Lower lobe of right lung (tissue), 2 donors: ENCODE measurements around the gene CAV2. TPM values are rescaled to one million over a fixed set of nuclear protein-coding genes. Genes with fewer than 3 reads are reported as not detected.

Experiments
- ATAC-seq, 2 donors: fragments of 200-7000 bp; cut with Tn5 transposase; one replicate each; pipeline ENCODE4 v1.9.1; 2020 to 2022; ENCODE audit warnings: mild to moderate bottlenecking in 2 of 2, moderate library complexity in 2 of 2
- DNase-seq: peaks from one replicate; pipeline ENCODE4 v3.0.0-alpha.2; 2020
- H3K27ac ChIP-seq: fragments of 200-600 bp; one replicate; pipeline ENCODE4 v1.8.0; 2022
- H3K27me3 ChIP-seq: fragments of 200-600 bp; one replicate; pipeline ENCODE4 v1.8.0; 2022; ENCODE audit warnings: low read depth
- H3K36me3 ChIP-seq: fragments of 200-600 bp; one replicate; pipeline ENCODE4 v1.8.0; 2022; ENCODE audit warnings: mild to moderate bottlenecking
- H3K4me1 ChIP-seq: fragments of 200-600 bp; one replicate; pipeline ENCODE4 v1.8.0; 2022
- H3K4me3 ChIP-seq: fragments of 200-600 bp; one replicate; pipeline ENCODE4 v1.8.0; 2022; ENCODE audit warnings: mild to moderate bottlenecking
- H3K9me3 ChIP-seq: fragments of 200-600 bp; one replicate; pipeline ENCODE4 v1.8.0; 2022
- intact Hi-C: fragments of 100-400 bp; cut with DNase I; formaldehyde crosslinking; loops from one replicate; pipeline ENCODE4 v1.11.0; 2022
- total RNA-seq: library from RNA; stranded (reverse); fragmentation: NEBNext Ultra II Directional; extraction: Animal tissue kit (Norgen Biotek cat#: 25700); gene quantifications from one replicate; pipeline ENCODE4 v1.2.1, GENCODE V29; 2021
- TF ChIP-seq, protein P1 (sequence below): fragments of 200-600 bp; IDR thresholded peaks from one replicate; pipeline ENCODE4 v1.8.0; 2022; ENCODE audit warnings: antibody characterized with exemption, mild to moderate bottlenecking
- donor health status: DM: no; HTN: yes; CAD: no; lungs with severe emphysema.

Gene CAV2
- total RNA-seq, 1 donor from 2014 or later = 143 TPM

DNA sequence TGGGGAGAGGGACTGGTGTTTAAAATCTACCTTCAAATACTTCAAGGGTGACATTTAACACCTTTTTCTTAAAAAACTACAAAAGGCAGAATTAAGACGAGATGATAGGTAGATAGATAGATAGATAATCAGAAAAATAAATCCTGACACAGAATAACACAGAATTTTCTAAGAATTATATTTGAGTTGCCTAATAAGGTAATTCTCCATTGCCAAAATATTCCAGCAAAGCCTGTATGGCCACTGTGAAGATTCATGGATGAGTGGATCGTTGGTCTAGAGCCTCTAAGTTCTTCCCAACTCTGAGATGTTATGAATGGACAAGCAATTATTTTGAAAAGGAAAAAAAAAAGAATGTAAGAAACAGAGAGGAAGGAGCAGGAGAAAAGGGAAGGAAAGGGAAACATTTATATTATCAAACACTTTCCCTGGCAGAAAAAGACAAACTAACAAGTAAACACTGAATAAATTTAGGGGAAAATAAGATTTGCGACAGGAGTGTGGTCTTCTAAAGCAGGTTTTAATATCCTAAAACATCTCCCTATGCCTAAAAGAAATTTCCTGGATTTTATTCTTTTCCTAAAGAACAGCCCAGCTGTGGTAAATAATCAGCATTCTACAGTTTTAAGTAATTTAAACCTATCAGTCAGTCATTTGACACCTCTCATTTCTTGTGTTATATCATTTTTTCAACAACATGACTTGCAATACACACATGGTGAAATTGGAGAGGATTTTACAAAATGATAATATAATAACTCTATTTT, 7.5 kb upstream of the CAV2 start:
- intact Hi-C loops = no loop called here
- H3K27ac ChIP-seq = no peak overlapping the region

GRCh38 chr7:116492654-116493109, 6.9 kb upstream of the CAV2 start:
- no peak overlapping the region for H3K4me3 ChIP-seq
- DNase-seq = no peak
- H3K4me1 ChIP-seq = peaks cover 6% of the 10 kb centered on the region
- H3K27ac ChIP-seq = no peak overlapping the region
- no peak for ATAC-seq
- no peaks in the 10 kb centered on the region for H3K9me3 ChIP-seq
- intact Hi-C loops = no loop called here
- H3K36me3 ChIP-seq = no peaks in the 10 kb centered on the region
- H3K27me3 ChIP-seq = no peaks in the 10 kb centered on the region
- TF ChIP-seq, protein P1, sequence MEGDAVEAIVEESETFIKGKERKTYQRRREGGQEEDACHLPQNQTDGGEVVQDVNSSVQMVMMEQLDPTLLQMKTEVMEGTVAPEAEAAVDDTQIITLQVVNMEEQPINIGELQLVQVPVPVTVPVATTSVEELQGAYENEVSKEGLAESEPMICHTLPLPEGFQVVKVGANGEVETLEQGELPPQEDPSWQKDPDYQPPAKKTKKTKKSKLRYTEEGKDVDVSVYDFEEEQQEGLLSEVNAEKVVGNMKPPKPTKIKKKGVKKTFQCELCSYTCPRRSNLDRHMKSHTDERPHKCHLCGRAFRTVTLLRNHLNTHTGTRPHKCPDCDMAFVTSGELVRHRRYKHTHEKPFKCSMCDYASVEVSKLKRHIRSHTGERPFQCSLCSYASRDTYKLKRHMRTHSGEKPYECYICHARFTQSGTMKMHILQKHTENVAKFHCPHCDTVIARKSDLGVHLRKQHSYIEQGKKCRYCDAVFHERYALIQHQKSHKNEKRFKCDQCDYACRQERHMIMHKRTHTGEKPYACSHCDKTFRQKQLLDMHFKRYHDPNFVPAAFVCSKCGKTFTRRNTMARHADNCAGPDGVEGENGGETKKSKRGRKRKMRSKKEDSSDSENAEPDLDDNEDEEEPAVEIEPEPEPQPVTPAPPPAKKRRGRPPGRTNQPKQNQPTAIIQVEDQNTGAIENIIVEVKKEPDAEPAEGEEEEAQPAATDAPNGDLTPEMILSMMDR = no peak

More for the DNA sequence above, 7.5 kb upstream of the CAV2 start:
- H3K36me3 ChIP-seq = no peaks in the 10 kb centered on the region
- no peaks in the 10 kb centered on the region for H3K9me3 ChIP-seq
- ATAC-seq (no peak), DNase-seq (no peak)
- peaks cover 6% of the 10 kb centered on the region for H3K4me1 ChIP-seq
- no peaks in the 10 kb centered on the region for H3K27me3 ChIP-seq
- TF ChIP-seq, protein P1 = no peak
- H3K4me3 ChIP-seq = no peak overlapping the region

DNA sequence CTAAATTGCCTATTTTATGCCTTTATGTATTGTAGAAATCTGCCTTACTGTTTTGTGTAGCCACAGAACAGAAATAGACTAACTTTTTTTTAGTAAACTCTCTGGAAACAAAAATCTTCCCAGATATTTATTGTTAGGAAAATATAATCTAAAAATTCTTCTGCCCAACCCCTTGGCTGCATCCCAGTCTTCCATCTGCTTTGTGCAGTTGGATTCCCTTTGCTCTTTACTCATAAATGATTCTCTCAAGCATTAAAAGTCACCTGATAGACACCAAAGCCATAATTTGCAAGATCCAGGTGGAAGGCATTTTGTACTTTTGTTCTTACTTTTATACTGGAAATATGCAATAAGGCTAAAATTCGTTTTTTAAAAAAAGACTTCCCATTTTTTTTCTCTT, 6.1 kb upstream of the CAV2 start:
- intact Hi-C loops = no loop called here
- H3K9me3 ChIP-seq = no peaks in the 10 kb centered on the region
- no peak for DNase-seq

GRCh38 chr7:116494472-116494871, 5.1 kb upstream of the CAV2 start:
- Histone ChIP-seq H3K4me3 (no peak overlapping the region), H3K9me3 (no peaks in the 10 kb centered on the region), H3K27me3 (no peaks in the 10 kb centered on the region), H3K27ac (no peak overlapping the region), H3K4me1 (peaks cover 10% of the 10 kb centered on the region), H3K36me3 (no peaks in the 10 kb centered on the region)
- intact Hi-C loops = no loop called here
- TF ChIP-seq, protein P1 = no peak
- no peak for ATAC-seq
- no peak for DNase-seq

More for the DNA sequence above, 6.1 kb upstream of the CAV2 start:
- H3K36me3 ChIP-seq = no peaks in the 10 kb centered on the region
- TF ChIP-seq, protein P1 = no peak
- ATAC-seq = no peak
- no peaks in the 10 kb centered on the region for H3K27me3 ChIP-seq
- no peak overlapping the region for H3K27ac ChIP-seq
- peaks cover 6% of the 10 kb centered on the region for H3K4me1 ChIP-seq
- no peak overlapping the region for H3K4me3 ChIP-seq

DNA sequence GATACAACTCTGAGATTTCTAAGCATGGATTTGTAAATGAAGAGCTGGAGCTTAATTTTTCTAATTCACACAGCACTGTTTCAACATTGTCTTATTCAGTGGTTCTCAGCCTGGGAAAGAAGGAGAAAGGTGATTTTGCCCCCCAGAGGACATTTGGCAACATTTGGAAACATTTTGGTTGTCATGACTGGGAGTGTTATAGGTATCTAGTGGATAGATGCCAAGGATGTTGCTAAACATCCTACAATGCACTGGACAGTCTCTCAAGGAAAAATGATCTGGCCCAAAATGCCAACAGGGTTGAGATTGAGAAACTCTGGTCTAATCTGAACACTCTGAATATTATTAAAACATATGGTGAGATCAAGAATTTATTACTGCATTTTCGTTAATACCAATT, 3.8 kb upstream of the CAV2 start:
- ATAC-seq = no peak
- intact Hi-C loops = no loop called here

More for the DNA sequence above, 3.8 kb upstream of the CAV2 start:
- TF ChIP-seq, protein P1 = no peak
- H3K4me1 ChIP-seq = peaks cover 15% of the 10 kb centered on the region
- H3K27ac ChIP-seq = no peak overlapping the region
- DNase-seq = no peak
- H3K9me3 ChIP-seq = no peaks in the 10 kb centered on the region
- H3K4me3 ChIP-seq = no peak overlapping the region
- H3K27me3 ChIP-seq = peaks cover 9% of the 10 kb centered on the region
- no peaks in the 10 kb centered on the region for H3K36me3 ChIP-seq
